SK-N-SH (cell line): ENCODE results near the gene MRPS2. TPM values are rescaled to one million over a fixed set of nuclear protein-coding genes. Genes with fewer than 3 reads are reported as not detected.

Experiments
- CTCF ChIA-PET: fragments of 300-600, 350-600 bp; formaldehyde crosslinking; extraction: SDS; loops from one replicate; lab custom pipeline; 2021; lab: Yijun Ruan, JAX
- POLR2A ChIA-PET: fragments of 350-600 bp; sonication (Branson Sonifier 250); formaldehyde crosslinking; extraction: SDS; loops from one replicate; lab custom pipeline; 2020; ENCODE audit warnings: antibody characterized with exemption, inconsistent platforms; lab: Yijun Ruan, JAX
- DNase-seq: peaks from one replicate; pipeline ENCODE4 v3.0.0; 2012
- H2AFZ ChIP-seq: fragments of 200-600 bp; sonication (generic); 2 replicates; pipeline ENCODE4 v1.8.1; 2016; ENCODE audit warnings: antibody characterized with exemption, mild to moderate bottlenecking, low read depth
- H3F3A ChIP-seq: fragments of 200-600 bp; sonication (generic); replicated peaks from 2 replicates; pipeline ENCODE3; 2016; ENCODE audit warnings: antibody characterized with exemption, mild to moderate bottlenecking; ENCODE audit not compliant: insufficient read depth
- H3K27ac ChIP-seq, 2 experiments: fragments of 200-500 bp in 1 of 2; fragments of 200-600 bp in 1 of 2; sonication (Bioruptor generic) in 1 of 2; sonication (generic), shearing (Covaris generic) in 1 of 2; 2 replicates each; pipeline versions ENCODE4 v1.5.1 to v1.6.1; 2014 to 2016; ENCODE audit warnings: low read depth in 2 of 2, inconsistent platforms in 1 of 2, low read length in 1 of 2, mild to moderate bottlenecking in 1 of 2, mixed read lengths in 1 of 2
- H3K27me3 ChIP-seq: fragments of 200-600 bp; sonication (generic), shearing (Covaris generic); 2 replicates; pipeline ENCODE4 v1.6.1; 2016; ENCODE audit warnings: mixed run types; ENCODE audit not compliant: insufficient read depth
- H3K36me3 ChIP-seq, 2 experiments: fragments of 200-500 bp in 1 of 2; fragments of 200-600 bp in 1 of 2; sonication (Bioruptor generic) in 1 of 2; sonication (generic) in 1 of 2; replicated peaks in 1 of 2; 2 replicates each; pipeline versions ENCODE3 to v1.5.1; 2014 to 2016; ENCODE audit warnings: low read length in 1 of 2, mild to moderate bottlenecking in 1 of 2; ENCODE audit not compliant: insufficient read depth in 2 of 2, control insufficient read depth in 1 of 2
- H3K4me1 ChIP-seq, 2 experiments: fragments of 200-500 bp in 1 of 2; fragments of 200-600 bp in 1 of 2; sonication (Bioruptor generic) in 1 of 2; sonication (generic), shearing (Covaris generic) in 1 of 2; 2 replicates each; pipeline versions ENCODE4 v1.5.1 to v1.6.1; 2014 to 2016; ENCODE audit warnings: low read depth in 1 of 2, low read length in 1 of 2, mixed run types in 1 of 2; ENCODE audit not compliant: insufficient read depth in 2 of 2, control insufficient read depth in 1 of 2
- H3K4me2 ChIP-seq: fragments of 200-600 bp; sonication (generic), shearing (Covaris generic); 2 replicates; pipeline ENCODE4 v1.6.1; 2017; ENCODE audit warnings: mixed run types
- H3K4me3 ChIP-seq, 2 experiments: fragments of 200-500 bp in 1 of 2; fragments of 200-600 bp in 1 of 2; sonication (Bioruptor generic) in 1 of 2; sonication (generic), shearing (Covaris generic) in 1 of 2; 2 replicates each; pipeline versions ENCODE4 v1.5.1 to v1.8.1; 2014 to 2016; ENCODE audit warnings: low read depth in 2 of 2, inconsistent platforms in 1 of 2, low read length in 1 of 2, mild to moderate bottlenecking in 1 of 2, mixed read lengths in 1 of 2, moderate library complexity in 1 of 2
- H3K79me2 ChIP-seq: fragments of 200-600 bp; sonication (generic); 2 replicates; pipeline ENCODE4 v1.8.1; 2017; ENCODE audit warnings: mild to moderate bottlenecking; ENCODE audit not compliant: insufficient read depth
- H3K9ac ChIP-seq: fragments of 200-600 bp; sonication (generic); 2 replicates; pipeline ENCODE4 v1.6.1; 2017; ENCODE audit warnings: mixed run types
- H3K9me2 ChIP-seq: fragments of 200-600 bp; sonication (generic); 2 replicates; pipeline ENCODE4 v1.6.1; 2017; ENCODE audit warnings: mixed run types
- H3K9me3 ChIP-seq: fragments of 200-600 bp; sonication (generic); 2 replicates; pipeline ENCODE4 v1.6.1; 2017; ENCODE audit warnings: mixed run types, mild to moderate bottlenecking, moderate library complexity
- H4K20me1 ChIP-seq: fragments of 200-600 bp; sonication (generic); 2 replicates; pipeline ENCODE4 v1.6.1; 2017; ENCODE audit warnings: mild to moderate bottlenecking, mixed run types; ENCODE audit not compliant: insufficient read depth
- CHD2 ChIP-seq: fragments of 150-350 bp; IDR thresholded peaks from 2 replicates; pipeline ENCODE4 v1.6.1; 2018; ENCODE audit warnings: low read length; ENCODE audit not compliant: partially characterized antibody
- ELF1 ChIP-seq: IDR thresholded peaks from 2 replicates; pipeline ENCODE4 v1.4.0; 2012
- FOXJ3 ChIP-seq: sonication (generic); formaldehyde crosslinking; IDR thresholded peaks from 2 replicates; pipeline ENCODE4 v1.5.1; 2020; ENCODE audit warnings: mild to moderate bottlenecking, missing genetic modification reagents
- GATA2 ChIP-seq: sonication (generic); formaldehyde crosslinking; IDR thresholded peaks from 2 replicates; pipeline ENCODE4 v1.5.0; 2020; ENCODE audit warnings: mild to moderate bottlenecking, missing genetic modification reagents
- IRF3 ChIP-seq: fragments of 150-350 bp; IDR thresholded peaks from 2 replicates; pipeline ENCODE4 v1.6.1; 2016; ENCODE audit warnings: mild to moderate bottlenecking, low read depth, low read length
- MAX ChIP-seq: IDR thresholded peaks from 2 replicates; pipeline ENCODE4 v1.4.0; 2012; ENCODE audit warnings: low read depth
- MEF2A ChIP-seq: IDR thresholded peaks from 2 replicates; pipeline ENCODE4 v1.4.0; 2012; ENCODE audit warnings: low read depth, borderline replicate concordance
- MXI1 ChIP-seq: IDR thresholded peaks from 2 replicates; pipeline ENCODE4 v1.6.1; 2012; ENCODE audit warnings: mild to moderate bottlenecking, low read depth, low read length, improper control_type of control experiment
- RAD21 ChIP-seq: IDR thresholded peaks from 2 replicates; pipeline ENCODE4 v1.6.1; 2012; ENCODE audit warnings: mild to moderate bottlenecking, low read length
- SIN3A ChIP-seq: IDR thresholded peaks from 2 replicates; pipeline ENCODE4 v1.6.1; 2012; ENCODE audit warnings: low read depth, mild to moderate bottlenecking, low read length, moderate library complexity, borderline replicate concordance
- TCF12 ChIP-seq: IDR thresholded peaks from 2 replicates; pipeline ENCODE4 v1.4.0; 2012
- USF1 ChIP-seq: IDR thresholded peaks from 2 replicates; pipeline ENCODE4 v1.4.0; 2012; ENCODE audit warnings: low read depth, borderline replicate concordance
- WGBS: methylation state at CpG from one replicate; pipeline ENCODE4 v1.1.6; 2017; ENCODE audit warnings: low lambda C conversion rate; 5-methylcytosine and 5-hydroxymethylcytosine counted together
- polyA plus RNA-seq, 3 experiments: library from polyadenylated mRNA; depleted of rRNA; stranded (reverse); fragments of >200 nt; gene quantifications; 2 replicates each; pipeline ENCODE4 v1.2.3, GENCODE V29; 2012
- TF ChIP-seq, protein P1 (sequence below): IDR thresholded peaks from 2 replicates; pipeline ENCODE4 v1.6.1; 2012; ENCODE audit warnings: mild to moderate bottlenecking, low read depth, low read length, moderate library complexity

The MRPS2 gene
- polyA plus RNA-seq, 1 of the 3 experiments (the other 2 are of a cell fraction), result 113 TPM

- H3K79me2 ChIP-seq, result no peaks in the 10 kb centered on the region
- WGBS, result 66% methylated on average over 17 of the region's 31 CpGs
- POLR2A ChIA-PET, result no interaction called here
- no peak overlapping the region for H3K4me2 ChIP-seq
- no peak overlapping the region for H3K27ac ChIP-seq
- no peaks in the 10 kb centered on the region; a peak in 1 of 4 replicates for H3K4me1 ChIP-seq
- H2AFZ ChIP-seq, result no peak overlapping the region
- H3K27me3 ChIP-seq, result no peaks in the 10 kb centered on the region
- no peak for TF ChIP-seq IRF3
- no peak for TF ChIP-seq TCF12
- no peak for TF ChIP-seq CHD2
- TF ChIP-seq GATA2 (CRISPR knock-in tag), result no peak
- no peak for TF ChIP-seq MAX
- TF ChIP-seq SIN3A, result no peak
- TF ChIP-seq, protein P1, sequence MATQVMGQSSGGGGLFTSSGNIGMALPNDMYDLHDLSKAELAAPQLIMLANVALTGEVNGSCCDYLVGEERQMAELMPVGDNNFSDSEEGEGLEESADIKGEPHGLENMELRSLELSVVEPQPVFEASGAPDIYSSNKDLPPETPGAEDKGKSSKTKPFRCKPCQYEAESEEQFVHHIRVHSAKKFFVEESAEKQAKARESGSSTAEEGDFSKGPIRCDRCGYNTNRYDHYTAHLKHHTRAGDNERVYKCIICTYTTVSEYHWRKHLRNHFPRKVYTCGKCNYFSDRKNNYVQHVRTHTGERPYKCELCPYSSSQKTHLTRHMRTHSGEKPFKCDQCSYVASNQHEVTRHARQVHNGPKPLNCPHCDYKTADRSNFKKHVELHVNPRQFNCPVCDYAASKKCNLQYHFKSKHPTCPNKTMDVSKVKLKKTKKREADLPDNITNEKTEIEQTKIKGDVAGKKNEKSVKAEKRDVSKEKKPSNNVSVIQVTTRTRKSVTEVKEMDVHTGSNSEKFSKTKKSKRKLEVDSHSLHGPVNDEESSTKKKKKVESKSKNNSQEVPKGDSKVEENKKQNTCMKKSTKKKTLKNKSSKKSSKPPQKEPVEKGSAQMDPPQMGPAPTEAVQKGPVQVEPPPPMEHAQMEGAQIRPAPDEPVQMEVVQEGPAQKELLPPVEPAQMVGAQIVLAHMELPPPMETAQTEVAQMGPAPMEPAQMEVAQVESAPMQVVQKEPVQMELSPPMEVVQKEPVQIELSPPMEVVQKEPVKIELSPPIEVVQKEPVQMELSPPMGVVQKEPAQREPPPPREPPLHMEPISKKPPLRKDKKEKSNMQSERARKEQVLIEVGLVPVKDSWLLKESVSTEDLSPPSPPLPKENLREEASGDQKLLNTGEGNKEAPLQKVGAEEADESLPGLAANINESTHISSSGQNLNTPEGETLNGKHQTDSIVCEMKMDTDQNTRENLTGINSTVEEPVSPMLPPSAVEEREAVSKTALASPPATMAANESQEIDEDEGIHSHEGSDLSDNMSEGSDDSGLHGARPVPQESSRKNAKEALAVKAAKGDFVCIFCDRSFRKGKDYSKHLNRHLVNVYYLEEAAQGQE, result no peak
- TF ChIP-seq ELF1, result no peak
- TF ChIP-seq USF1, result no peak
- TF ChIP-seq FOXJ3 (CRISPR knock-in tag), result no peak
- no peak for TF ChIP-seq RAD21
- TF ChIP-seq MEF2A, result no peak
- TF ChIP-seq MXI1, result no peak
- no peak overlapping the region for H3K9ac ChIP-seq
- H4K20me1 ChIP-seq, result no peaks in the 10 kb centered on the region
- no peak for DNase-seq
- no peak overlapping the region for H3K4me3 ChIP-seq
- CTCF ChIA-PET, result interaction anchor here (1.0 to 1.9 kb wide), 2 partner anchors 25 to 113 kb away, joined by 3 to 4 read pairs; partner anchors contain the start of gene MRPS2
- H3K9me2 ChIP-seq, result no peaks in the 10 kb centered on the region
- H3K36me3 ChIP-seq, result no peaks in the 10 kb centered on the region
- H3K9me3 ChIP-seq, result no peaks in the 10 kb centered on the region
- H3F3A ChIP-seq, result no peaks in the 10 kb centered on the region
Measured at GRCh38 chr9:135525241-135526088, 25.0 kb downstream of the MRPS2 start.
